MCF 10A (cell line): Measurements from ENCODE around the gene EIF2B5. TPM values are rescaled to one million over a fixed set of nuclear protein-coding genes. Genes with fewer than 3 reads are reported as not detected.
"Not testable (repeated sequence)": the region's sequence is repeated elsewhere in the genome, so short reads cannot be mapped to it uniquely, and the experiment has no call there.

Experiments used
- BruUV-seq: library from RNA; stranded (reverse); fragments of 400-500 nt; replicated peaks from 2 replicates; lab custom pipeline; 2021; lab: Mats Ljungman, UMichigan
- CTCF ChIA-PET: fragments of 300-600 bp; sonication (Branson Sonifier 250); formaldehyde crosslinking; extraction: SDS; loops from one replicate; lab custom pipeline; 2021; ENCODE audit warnings: antibody characterized with exemption, inconsistent platforms; lab: Yijun Ruan, JAX
- POLR2A ChIA-PET: fragments of 300-600, 350-650 bp; sonication (Branson Sonifier 250); formaldehyde crosslinking; extraction: SDS; loops from one replicate; lab custom pipeline; 2020; ENCODE audit warnings: antibody characterized with exemption, inconsistent platforms; lab: Yijun Ruan, JAX
- DNase-seq: peaks from one replicate; pipeline ENCODE4 v3.0.0-alpha.2; 2018; ENCODE audit not compliant: unreplicated experiment
- H3K27ac Mint-ChIP-seq: one replicate; pipeline ENCODE4 v1.8.0; 2022; ENCODE audit warnings: mild to moderate bottlenecking, low read depth, mixed read lengths; ENCODE audit not compliant: unreplicated experiment
- H3K27me3 Mint-ChIP-seq: one replicate; pipeline ENCODE4 v1.8.0; 2022; ENCODE audit warnings: mixed read lengths; ENCODE audit not compliant: insufficient read depth, unreplicated experiment
- H3K36me3 Mint-ChIP-seq: one replicate; pipeline ENCODE4 v1.8.0; 2022; ENCODE audit warnings: mild to moderate bottlenecking, moderate library complexity, mixed read lengths; ENCODE audit not compliant: insufficient read depth, unreplicated experiment
- H3K4me1 Mint-ChIP-seq: one replicate; pipeline ENCODE4 v1.8.0; 2022; ENCODE audit warnings: mixed read lengths; ENCODE audit not compliant: insufficient read depth, unreplicated experiment
- H3K4me3 Mint-ChIP-seq: one replicate; pipeline ENCODE4 v1.8.0; 2022; ENCODE audit warnings: mild to moderate bottlenecking, moderate library complexity, mixed read lengths; ENCODE audit not compliant: unreplicated experiment
- H3K9me3 Mint-ChIP-seq: one replicate; pipeline ENCODE4 v1.8.0; 2022; ENCODE audit warnings: mixed read lengths; ENCODE audit not compliant: unreplicated experiment
- intact Hi-C: fragments of 100-400 bp; cut with micrococcal nuclease; formaldehyde crosslinking; loops from 2 replicates; pipeline ENCODE4 v1.14.1; 2022
- total RNA-seq: library from RNA; stranded (reverse); gene quantifications from 2 replicates; pipeline ENCODE4 v1.2.3, GENCODE V29; 2022
- TF ChIP-seq, protein P1 (sequence below): fragments of 200-600 bp; IDR thresholded peaks from one replicate; pipeline ENCODE4 v1.8.0; 2022; ENCODE audit warnings: antibody characterized with exemption, mild to moderate bottlenecking; ENCODE audit not compliant: unreplicated experiment

EIF2B5 gene
- total RNA-seq, 1 experiment from 2014 or later, result 36.1 TPM

DNA sequence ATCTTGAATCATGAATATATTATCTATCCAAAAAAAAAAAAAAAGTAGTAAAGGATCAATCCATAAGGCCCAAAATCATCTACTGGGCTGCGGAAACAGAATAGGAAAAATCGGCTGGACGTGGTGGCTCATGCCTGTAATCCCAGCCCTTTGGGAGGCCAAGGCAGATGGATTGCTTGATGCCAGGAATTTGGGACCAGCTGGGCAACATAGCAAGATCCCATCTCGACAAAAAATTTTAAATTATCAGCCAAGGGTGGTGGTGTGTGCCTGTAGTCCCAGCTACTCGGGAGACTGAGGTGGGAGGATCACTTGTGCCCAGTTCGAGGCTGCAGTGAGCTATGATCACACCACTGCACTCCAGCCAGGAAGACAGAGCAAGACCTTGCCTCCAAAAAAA, 14.0 kb downstream of the EIF2B5 start:
- no peaks in the 10 kb centered on the region for H3K27me3 Mint-ChIP-seq
- H3K36me3 Mint-ChIP-seq, result peaks cover 12% of the 10 kb centered on the region
- no peaks in the 10 kb centered on the region for H3K4me1 Mint-ChIP-seq
- TF ChIP-seq, protein P1, sequence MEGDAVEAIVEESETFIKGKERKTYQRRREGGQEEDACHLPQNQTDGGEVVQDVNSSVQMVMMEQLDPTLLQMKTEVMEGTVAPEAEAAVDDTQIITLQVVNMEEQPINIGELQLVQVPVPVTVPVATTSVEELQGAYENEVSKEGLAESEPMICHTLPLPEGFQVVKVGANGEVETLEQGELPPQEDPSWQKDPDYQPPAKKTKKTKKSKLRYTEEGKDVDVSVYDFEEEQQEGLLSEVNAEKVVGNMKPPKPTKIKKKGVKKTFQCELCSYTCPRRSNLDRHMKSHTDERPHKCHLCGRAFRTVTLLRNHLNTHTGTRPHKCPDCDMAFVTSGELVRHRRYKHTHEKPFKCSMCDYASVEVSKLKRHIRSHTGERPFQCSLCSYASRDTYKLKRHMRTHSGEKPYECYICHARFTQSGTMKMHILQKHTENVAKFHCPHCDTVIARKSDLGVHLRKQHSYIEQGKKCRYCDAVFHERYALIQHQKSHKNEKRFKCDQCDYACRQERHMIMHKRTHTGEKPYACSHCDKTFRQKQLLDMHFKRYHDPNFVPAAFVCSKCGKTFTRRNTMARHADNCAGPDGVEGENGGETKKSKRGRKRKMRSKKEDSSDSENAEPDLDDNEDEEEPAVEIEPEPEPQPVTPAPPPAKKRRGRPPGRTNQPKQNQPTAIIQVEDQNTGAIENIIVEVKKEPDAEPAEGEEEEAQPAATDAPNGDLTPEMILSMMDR, result no peak
- DNase-seq, result no peak
- no peak overlapping the region for H3K4me3 Mint-ChIP-seq
- no peak overlapping the region for H3K27ac Mint-ChIP-seq
- intact Hi-C loops, result no loop called here
- ChIA-PET POLR2A (interaction anchor here (0.7 kb wide), 1 partner anchor 96 kb away, joined by 3 read pairs; no protein-coding TSS in a partner anchor), CTCF (interaction anchor here (0.6 to 1.4 kb wide), 3 partner anchors 24 to 266 kb away, joined by 3 to 5 read pairs (median 3); no protein-coding TSS in a partner anchor)
- H3K9me3 Mint-ChIP-seq, result no peaks in the 10 kb centered on the region
- no TSS peak for BruUV-seq

DNA sequence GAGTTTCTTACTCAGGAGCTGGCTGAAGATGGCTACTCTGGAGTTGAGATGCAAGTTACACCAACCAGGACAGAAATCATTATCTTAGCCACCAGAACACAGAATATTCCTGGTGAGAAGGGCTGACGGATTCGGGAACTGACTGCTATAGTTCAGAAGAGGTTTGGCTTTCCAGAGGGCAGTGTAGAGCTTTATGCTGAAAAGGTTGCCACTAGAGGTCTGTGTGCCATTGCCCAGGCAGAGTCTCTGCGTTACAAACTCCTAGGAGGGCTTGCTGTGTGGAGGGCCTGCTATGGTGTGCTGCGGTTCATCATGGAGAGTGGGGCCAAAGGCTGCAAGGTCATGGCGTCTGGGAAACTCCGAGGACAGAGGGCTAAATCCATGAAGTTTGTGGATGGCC, 14.6 kb downstream of the EIF2B5 start:
- CTCF ChIA-PET, result interaction anchor here (0.6 to 1.4 kb wide), 3 partner anchors 23 to 267 kb away, joined by 3 to 5 read pairs (median 3); no protein-coding TSS in a partner anchor
- H3K4me3 Mint-ChIP-seq, H3K9me3 Mint-ChIP-seq, H3K36me3 Mint-ChIP-seq, BruUV-seq, DNase-seq, H3K4me1 Mint-ChIP-seq, H3K27ac Mint-ChIP-seq, H3K27me3 Mint-ChIP-seq, POLR2A ChIA-PET, intact Hi-C loops: not testable (repeated sequence)

DNA sequence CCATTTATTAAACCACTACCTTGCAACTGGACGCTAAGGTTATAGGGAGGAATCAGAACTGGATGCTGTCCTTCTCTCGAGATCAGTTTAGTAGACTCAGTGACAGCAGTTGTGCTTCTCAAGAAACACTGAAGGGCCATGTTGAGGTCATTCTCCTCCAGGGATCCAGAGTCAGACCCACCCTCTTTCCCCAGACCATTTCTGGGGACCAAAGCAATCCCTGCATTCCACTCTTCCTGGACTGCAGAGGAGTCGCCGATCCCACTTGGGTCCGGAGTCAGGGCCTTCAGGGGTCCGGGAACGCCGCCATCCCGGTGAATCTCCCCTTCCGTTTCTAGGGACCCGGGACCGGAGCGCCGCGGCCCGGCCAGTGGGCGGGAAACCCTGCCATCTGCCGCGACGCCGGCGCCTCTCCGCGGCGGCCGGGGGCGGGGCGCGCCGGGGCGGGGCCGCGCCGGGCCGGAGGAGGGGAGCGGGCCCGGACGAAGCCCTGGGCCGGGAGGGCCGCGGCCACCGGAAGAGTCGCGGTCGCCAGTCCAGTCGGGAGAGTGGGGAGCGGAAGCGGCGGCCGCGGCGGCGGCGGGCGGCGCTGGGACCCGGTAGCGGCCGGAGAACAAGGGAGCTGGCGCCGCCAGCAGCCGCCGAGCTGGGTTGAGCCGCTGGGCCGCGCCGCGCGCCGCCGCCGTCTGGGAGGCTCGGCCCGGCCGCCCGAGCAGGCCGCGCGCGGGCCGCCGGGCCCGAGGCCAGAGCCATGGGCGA, 19.9 kb downstream of the EIF2B5 start, which contains the start of gene DVL3:
TSS of gene DVL3 (plus strand) at position 493 of the 759 bp plus-strand sequence. CDS start at position 752, 259 bp downstream.
- CTCF ChIA-PET, result interaction anchor here (0.5 to 0.9 kb wide), 2 partner anchors 96 to 260 kb away, joined by 5 to 7 read pairs; no protein-coding TSS in a partner anchor
- TF ChIP-seq, protein P1, result no peak
- POLR2A ChIA-PET, result interaction anchor here (1.0 to 3.6 kb wide), 6 partner anchors 19 to 271 kb away, joined by 3 to 59 read pairs (median 8); partner anchors contain the start of genes ABCF3, AP2M1, EIF2B5 and PARL
- Mint-ChIP-seq H3K36me3 (peaks cover 4% of the 10 kb centered on the region), H3K27ac (peak within 1 kb of the TSS; percentile 93), H3K4me3 (peak within 1 kb of the TSS; percentile 97), H3K4me1 (peaks cover 13% of the 10 kb centered on the region), H3K27me3 (no peaks in the 10 kb centered on the region), H3K9me3 (no peaks in the 10 kb centered on the region)
- peak; percentile 60 for DNase-seq
- intact Hi-C loops, result no loop called here
- BruUV-seq, result no TSS peak

DNA sequence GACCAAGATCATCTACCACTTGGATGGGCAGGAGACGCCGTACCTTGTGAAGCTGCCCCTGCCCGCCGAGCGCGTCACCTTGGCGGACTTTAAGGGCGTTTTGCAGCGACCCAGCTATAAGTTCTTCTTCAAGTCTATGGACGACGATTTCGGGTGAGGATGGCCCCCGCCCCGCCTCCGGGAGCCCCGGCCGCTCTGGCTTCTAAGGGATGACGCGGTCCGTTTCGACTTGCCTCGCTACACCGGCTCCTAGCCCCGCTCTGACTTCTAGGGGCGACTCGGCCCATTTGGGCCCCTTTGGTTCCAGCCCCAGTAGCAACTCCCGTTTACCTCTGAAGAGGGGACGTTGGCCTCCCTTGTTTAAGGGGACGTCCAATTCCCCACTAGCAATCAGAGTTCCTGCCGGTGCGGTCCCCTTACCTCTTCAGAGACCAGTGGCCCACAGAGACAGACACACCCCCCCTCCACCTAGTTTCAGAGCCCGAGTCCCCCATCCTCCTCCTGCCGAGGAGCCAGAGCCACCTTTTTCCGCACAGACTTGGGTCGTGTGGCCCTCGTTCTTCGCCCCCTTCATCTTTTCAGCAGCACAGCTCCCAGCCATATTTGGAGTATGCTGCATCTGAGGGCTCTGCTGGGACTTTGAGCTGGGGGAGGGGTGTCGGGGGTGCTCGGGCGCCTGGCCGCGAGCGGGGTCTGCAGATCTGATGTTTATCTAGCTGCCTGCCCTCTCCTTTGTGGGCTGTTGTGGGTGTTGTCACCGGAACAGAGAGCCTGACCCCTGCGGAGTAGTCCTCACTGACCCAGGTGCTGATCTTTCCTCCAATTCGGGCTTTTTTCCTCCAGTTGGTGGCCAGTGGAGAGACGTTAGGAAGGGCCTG, 20.7 kb downstream of the EIF2B5 start:
- DNase-seq, result peak; percentile 42
- TF ChIP-seq, protein P1, result no peak
- no TSS peak for BruUV-seq
- Mint-ChIP-seq H3K27me3 (no peaks in the 10 kb centered on the region), H3K4me1 (peaks cover 18% of the 10 kb centered on the region), H3K36me3 (peaks cover 7% of the 10 kb centered on the region), H3K9me3 (no peaks in the 10 kb centered on the region), H3K27ac (peak overlapping the region; percentile 93), H3K4me3 (peak overlapping the region; percentile 97)
- CTCF ChIA-PET, result interaction anchor here (0.5 to 1.1 kb wide), 5 partner anchors 11 to 260 kb away, joined by 3 to 7 read pairs (median 4); no protein-coding TSS in a partner anchor
- POLR2A ChIA-PET, result interaction anchor here (0.6 to 3.6 kb wide), 12 partner anchors 10 to 610 kb away, joined by 3 to 59 read pairs (median 3); partner anchors contain the start of genes ABCF3, AP2M1, EIF2B5 and PARL
- intact Hi-C loops, result loop anchor here (2.0 kb wide), 1 partner anchor 19 kb away; the partner anchor contains the start of gene AP2M1
